Stimulated activated CD4-positive, alpha-beta T cell treated with anti-CD3 and anti-CD28 coated beads, Interleukin-1b, Interleukin-23, amount 100 ng/mL, for 4 hours (primary cell): Measurements from ENCODE around the gene TUT1.
"Not testable (repeated sequence)": the region's sequence is repeated elsewhere in the genome, so short reads cannot be mapped to it uniquely, and the experiment has no call there.

Experiments
- DNase-seq, 2 donors: peaks; one replicate each; pipeline ENCODE4 v3.0.0-alpha.2; 2020; ENCODE audit warnings: low read depth in 2 of 2

Gene TUT1

DNA sequence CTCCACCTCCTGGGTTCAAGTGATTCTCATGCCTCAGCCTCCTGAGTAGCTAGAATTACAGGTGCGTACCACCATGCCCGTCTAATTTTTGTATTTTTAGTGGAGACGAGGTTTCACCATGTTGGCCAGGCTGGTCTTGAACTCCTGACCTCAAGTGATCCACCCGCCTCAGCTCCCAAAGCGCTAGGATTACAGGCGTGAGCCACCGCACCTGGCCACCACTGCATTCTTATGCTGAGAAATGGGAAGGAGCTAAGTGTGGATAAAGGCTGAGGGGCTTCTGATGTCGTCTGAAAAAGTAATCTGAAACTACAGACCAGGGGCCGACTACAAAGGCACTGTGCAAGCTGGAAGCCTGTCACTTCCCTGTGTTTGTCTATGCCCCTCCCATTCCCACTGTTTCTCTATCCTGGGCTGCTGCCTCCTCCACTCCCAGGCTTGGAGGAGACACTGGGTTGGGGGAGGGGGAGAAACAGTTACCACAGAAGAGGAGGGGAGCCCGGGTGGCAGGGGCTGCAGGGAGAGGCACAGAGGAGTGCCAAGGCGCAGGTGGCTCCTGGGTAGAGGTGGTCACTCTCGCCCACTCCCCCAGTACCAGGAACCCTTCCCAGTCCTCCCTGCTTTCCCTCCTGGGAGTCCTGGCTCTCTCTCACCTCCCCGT lies 13.3 kb upstream of the TUT1 start:
- no peak for DNase-seq

DNA sequence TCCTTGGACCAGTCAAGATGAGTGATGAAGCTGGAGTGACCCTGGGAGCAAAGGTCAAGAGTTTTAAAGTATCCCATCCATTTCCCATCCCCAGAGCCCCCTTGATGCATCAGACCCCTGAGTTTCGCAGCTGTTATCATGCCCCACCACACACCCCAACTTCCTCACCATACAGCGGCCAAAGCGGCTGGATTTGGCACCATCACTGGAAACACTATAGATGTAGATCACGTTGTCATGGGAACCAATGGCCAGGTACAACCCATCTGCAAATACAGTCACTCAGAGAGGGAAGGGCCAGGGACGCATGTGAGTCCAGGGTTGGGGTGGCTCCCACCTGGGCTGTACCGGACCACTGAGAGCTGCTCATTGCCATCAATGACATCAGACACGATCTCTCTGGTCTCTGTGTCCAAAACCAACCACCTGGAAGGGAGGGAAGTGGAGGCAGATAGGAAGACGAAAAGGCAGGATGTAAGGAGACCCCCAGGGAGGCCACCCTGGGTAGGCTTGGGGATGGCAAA lies 12.5 kb upstream of the TUT1 start:
- DNase-seq, result no peak

- no peak for DNase-seq
Observed at GRCh38 chr11:62603072-62603408, 11.7 kb upstream of the TUT1 start.

DNA sequence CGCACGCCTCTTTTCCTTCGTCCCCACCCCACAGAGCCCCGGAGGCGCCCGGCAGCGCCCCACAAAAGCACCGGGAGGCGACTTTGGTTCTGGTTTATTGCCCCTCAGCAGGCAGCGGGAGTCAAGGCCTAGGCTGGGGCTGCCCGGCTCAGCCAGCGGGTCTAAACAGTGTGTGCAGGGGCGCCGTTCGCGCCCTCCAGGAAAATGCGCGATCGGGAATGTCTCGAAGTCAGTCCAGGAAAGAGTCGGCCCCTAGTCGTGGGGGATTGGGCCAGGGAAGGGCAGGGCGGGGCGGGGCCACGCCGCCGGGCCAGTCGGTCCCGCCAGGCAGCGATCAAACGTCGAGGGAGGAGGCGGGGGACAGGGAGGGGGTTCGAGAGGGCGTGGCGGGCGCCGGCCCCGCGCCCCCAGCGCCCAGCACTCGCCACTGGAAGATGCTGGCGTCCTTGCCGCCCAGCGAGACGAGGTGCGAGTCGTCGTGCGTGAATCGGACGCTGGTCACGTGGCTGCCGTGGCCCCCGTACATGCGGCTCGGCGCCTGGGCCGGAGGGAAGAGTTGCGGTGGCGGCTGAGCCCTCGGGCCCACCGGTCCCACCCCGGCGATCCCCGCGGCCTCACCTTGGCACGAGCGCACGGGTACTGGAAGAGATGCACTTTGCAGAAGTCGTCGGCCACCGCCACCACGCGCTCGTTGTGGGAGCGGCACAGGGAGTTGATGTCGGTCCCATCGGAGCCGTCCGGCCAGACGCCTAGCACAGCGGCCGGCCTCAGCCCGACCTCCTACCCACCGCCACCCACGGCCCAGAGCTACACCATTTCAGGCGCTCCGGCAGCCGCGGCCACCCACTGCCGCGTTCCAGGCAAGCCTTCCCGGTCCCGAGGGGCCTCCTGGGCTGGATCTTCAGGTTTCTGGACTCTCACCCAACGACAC lies 11.1 kb upstream of the TUT1 start:
- DNase-seq, result peak in 1 of 2 donors; percentile 31

DNA sequence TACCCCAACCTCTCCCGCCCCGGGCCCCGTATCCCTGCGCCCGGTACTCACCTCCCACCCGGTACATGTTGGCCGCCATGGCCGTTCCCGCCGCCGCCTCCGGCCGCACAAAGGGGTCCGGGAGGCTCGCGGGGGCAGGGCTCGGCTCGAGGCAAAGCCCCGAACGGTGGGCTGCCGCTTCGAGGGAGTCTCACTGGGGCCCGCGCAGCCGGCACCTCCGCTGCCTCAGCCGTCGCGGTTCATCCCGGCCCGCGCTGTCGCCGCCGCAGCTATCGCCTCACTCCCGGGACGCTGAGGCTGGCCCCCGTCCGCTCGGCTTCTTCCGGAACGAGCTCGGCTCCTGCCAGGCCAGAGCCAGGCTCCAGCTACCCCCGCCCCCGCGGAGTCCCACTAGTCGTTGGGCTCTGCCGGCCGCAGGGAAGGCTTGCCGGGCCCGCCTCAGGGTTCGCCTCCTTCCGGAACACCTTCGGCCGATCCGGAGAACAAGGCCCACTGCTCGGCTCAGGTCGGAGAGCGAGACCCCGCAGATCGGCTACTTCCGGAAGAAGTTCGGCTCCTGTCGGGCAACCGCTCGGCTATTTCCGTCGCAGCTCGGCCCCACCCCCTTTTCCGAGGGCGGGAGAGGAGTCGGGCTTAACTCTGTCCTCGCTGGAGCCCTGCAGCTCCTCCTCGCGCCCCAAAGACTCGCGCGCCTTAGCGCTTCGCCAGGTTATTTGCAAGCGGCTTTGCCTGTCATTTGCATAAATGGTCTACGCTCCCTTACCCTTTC lies 10.2 kb upstream of the TUT1 start, which contains the start of gene MTA2:
TSS of gene MTA2 (minus strand) at position 494 of the 769 bp plus-strand sequence. CDS start at position 79, 415 bp downstream.
- peak; percentile 99 for DNase-seq

DNA sequence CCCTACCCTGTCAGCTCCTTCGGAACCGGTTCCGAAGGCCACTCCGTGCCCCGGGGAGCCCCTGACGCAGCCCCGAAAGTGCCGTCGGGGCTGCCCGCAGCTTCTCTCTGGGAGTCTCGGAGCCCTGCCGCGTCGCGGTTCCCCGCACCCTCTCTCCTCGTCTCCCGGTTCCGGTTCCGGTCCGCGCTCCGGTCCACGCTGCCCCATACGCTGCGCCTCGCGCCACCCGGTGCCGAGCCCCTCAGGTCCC lies 9.7 kb upstream of the TUT1 start:
- DNase-seq, result peak in 1 of 2 donors; percentile 56

DNA sequence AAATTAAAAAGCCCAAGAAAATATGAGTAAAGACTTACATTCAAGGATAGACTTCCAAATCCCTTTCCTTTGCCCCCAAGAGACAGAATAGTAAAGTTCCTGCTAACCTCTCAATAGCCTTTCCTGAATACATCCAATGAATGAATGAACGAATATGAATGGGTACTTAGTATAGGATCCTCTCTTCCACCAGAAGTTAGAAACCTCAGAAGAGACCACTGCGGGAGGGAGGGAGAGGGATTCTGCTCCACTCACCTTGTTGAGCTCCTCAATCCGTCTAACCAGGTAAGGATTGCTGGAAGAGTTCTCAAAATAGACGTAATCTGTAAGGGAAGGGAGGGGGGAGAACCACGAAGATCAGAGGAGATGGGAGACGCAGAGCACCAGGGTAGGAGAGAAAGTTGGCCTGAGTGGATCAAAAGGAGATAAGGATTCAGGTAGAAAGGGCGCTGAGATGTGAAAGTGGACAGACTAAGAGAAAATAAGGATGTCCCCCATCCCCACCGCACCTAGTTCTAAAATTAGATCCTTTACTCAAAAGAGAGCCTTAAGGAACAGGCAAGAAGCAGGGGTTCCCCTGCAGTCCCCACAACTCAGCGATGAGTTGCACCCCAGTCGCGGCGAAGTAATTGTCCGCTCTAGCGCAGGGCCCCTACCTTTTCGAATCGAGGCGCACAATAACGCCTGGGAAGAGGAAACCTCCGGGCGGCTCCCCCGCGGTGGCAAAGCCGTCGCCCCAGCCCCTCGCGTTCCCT lies 9.2 kb upstream of the TUT1 start:
- DNase-seq, result no peak

DNA sequence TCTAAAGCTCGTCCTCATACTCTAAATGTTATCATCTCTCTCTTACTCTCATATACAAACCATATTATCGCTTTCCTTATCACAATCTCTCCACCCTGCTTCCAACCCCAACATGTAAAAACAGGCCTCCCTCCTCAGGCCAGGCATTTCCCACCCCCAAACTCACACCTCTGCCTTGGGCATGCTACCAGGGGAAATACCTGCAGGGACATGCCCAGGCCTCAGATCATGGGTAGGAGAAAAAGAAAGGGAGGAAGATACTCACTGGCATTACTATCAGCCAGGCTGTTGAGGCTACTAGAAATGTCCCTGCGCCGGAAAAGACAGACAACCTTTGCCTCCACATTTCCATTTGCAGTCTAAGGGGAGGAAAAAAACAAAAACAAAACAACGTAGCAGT lies 8.6 kb upstream of the TUT1 start:
- DNase-seq, result no peak

GRCh38 chr11:62599069-62599696 lies 7.9 kb upstream of the TUT1 start:
- peak; percentile 84 to 89 for DNase-seq

DNA sequence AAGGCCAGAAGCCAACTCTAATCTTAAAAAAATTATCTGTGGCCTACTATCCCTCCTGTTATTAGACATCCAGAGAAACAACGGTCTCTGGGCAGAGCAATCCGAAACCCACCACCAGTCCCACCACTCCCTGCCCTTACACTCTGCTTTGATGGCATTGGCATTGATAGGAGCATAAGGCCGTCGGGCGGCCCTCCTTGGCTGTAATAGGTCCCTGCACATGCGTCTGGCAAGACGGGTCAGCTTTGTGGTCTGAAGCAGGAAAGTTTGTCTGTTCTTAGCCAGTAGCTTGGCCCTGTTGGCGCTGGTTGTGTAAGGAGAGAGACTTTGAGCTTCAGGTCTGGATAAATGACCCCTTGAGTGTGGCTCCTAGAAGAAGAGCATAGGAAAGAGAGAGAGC lies 3.8 kb upstream of the TUT1 start:
- no peak for DNase-seq

DNA sequence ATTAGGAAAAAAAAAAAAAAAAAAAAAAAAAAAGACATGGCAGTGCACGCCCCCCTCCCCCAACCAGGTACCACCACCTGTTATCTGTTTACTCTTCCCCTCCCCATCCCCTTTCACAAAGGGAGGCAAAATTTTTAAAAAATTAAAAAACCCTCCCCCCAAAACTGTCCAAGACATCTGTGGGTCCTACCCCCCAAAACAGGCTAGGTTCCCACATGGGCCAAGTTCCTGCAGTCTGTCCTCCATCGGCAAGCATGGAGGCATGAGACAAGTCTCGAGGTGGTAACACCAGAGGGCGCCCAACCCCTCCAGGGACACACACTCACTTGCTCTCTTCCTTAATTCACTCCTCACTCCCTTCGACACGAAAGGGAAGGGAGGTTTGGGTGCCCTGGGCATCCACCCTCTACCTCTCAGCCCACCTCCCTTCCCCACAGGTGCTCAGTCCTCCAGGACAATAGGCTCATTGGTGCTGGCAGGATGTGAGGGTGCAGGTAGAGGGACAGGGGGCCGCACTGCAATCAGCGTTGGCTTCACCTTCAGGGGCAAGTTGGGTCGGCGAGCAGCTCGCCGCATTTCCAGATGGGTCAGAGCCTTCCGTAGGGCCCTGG lies 2.2 kb upstream of the TUT1 start:
- DNase-seq, result peak; percentile 63 to 68

GRCh38 chr11:62592989-62593421 lies 1.7 kb upstream of the TUT1 start:
- DNase-seq, result no peak

GRCh38 chr11:62592146-62592815 lies 958 bp upstream of the TUT1 start:
- DNase-seq, result no peak

DNA sequence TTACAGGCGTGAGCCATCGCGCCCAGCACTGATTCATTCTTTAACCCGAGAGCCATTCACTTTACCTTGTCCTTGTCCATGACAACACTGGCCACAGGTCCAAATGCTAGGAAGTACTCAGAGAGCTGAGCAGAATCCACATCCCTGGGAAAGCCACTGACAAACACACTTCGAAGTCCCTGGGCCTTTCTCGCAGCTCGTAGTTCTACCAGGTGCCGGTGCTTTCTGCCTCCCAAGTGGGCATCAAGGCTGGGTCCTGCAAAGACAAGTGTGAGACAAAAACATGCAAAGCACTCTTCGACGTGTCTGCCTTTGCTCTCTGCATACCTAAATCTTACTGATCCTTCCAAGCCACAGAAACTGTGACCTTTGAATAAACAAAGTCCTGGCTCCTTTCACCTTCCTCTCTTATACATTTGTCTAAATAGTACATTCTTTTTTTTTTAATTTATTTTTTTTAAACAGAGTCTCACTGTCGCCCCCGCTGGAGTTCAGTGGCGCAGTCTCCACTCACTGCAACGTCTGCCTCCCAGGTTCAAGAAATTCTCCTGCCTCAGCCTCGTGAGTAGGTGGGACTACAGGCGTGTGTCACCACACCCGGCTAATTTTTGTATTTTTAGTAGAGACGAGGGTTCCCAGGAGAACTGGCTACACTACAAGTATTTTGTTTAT lies 2.2 kb downstream of the TUT1 start:
- no peak for DNase-seq

- DNase-seq, result not testable (repeated sequence)
Observed at GRCh38 chr11:62585356-62585755, 6.0 kb downstream of the TUT1 start.

GRCh38 chr11:62581735-62582134 lies 9.6 kb downstream of the TUT1 start:
- DNase-seq, result not testable (repeated sequence)

DNA sequence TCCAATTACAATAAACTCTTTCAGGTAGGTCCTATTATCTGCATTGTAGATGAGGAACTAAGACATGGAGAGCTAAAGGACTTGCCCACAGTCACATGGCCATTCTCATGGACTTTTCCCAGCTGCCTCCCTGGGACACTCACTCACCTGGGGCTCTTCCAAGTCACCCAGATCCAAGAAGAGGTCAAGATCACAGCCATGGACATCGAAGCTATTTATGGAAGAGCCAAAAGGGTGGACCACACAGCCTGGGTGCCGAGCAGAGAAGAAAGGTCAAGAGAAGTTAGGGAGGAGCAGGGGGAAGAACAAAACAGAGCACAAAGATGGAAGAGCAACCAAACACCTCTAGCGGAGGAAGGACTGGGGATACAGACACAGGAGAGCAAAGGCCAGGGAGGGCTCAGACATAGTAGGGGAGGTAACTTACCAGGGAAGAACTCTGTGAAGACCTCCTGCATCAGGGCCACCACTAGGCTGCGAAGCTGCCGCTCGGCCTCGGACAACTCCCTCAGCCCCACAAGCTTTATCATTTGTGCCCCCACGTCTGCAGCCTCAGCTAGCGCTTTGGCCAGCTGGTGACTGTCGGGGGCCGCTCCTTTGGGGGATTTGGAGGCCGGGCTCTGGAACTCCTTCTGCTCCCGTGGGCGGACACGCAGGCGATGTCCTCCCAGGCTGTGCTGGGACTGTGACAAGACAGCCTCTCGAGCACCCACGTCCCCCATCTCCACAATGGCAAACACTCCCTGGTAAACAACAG lies 10.2 kb downstream of the TUT1 start:
- DNase-seq, result no peak

DNA sequence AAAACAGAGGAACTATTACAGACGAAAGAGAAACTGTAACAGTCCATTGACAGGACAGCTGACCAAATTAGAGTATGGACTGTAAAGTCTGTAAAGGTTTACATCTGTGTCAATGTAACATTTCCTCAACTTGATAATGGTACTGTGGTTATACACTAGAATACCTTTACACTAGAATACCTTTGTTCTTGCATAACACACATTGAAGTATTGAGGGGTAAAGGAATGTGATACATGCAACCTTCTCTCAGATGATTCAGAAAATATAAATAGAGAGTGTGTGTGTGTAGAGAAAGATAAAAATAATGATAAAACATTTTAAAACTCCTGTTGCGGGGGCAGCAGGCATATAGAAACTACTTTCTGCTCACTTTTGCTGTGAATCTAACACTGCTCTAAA lies 12.1 kb downstream of the TUT1 start:
- DNase-seq, result no peak

GRCh38 chr11:62578541-62578940 lies 12.8 kb downstream of the TUT1 start:
- DNase-seq, result no peak
